Measurements from ENCODE around the gene CLTB.
"Not testable (repeated sequence)": the region's sequence is repeated elsewhere in the genome, so short reads cannot be mapped to it uniquely, and the experiment has no call there.

CLTB gene

DNA sequence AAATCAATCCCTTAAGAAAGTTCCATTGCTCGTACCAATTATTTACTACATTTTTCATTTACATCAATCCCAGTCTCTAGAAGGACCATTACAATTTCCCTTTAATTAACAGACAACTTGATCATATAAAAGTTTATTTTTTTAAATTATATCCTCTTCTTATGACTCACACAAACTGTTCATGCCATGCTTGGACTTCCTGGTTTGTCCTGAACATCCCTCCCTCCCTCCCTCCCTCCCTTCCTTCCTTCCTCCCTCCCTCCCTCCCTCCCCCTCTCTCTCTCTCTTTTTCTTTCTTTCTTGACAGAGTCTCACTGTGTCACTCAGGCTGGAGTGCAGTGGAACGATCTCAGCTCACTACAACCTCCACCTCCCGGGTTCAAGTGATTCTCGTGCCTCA lies 11.6 kb upstream of the CLTB start:
- no peak for DNase-seq (ENCODE audit: low spot score)

DNA sequence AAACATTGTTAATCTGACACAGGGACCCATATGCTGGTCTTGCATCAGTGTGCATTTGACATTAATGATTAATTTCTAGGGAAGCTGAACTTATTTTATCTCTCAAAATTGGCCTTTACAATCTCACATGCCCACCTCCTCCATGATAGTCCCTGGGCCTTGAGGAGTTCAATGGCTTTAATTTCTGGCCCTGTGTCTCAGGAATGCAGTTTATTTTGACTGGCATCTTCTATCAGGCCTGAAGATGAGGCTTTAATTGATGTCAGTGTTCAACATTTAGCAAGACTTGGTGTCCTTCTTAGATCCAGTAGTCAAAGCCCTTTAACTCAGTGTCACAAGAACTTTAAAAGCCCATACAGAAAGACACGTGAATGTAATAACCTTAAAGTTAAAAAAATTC lies 10.5 kb upstream of the CLTB start:
- no peak for DNase-seq (ENCODE audit: low spot score)

GRCh38 chr5:176425791-176426190 lies 9.5 kb upstream of the CLTB start:
- no peak for DNase-seq (ENCODE audit: low spot score)

DNA sequence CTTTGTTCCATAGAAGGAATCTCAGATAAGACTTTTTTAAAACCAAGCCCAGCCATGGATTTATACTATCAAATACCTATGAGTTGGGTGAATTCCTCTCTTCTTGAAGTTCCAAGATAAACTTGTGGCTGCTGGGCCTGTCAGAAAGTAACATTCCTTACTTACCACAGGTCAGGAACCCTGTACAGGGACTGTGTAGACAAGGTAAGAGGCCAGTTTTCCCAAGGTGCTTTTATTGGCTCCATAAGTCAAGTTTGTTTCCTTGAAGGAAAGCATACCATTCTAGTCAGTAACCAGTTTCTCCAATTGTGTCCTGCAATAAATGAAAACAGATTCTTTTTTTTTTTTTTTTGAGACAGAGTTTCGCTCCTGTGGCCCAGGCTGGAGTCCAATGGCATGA lies 8.8 kb upstream of the CLTB start:
- no peak for DNase-seq (ENCODE audit: low spot score)

GRCh38 chr5:176424181-176424580 lies 7.8 kb upstream of the CLTB start:
- no peak for DNase-seq (ENCODE audit: low spot score)

GRCh38 chr5:176420972-176421544 lies 4.7 kb upstream of the CLTB start:
- DNase-seq (ENCODE audit: low spot score): no peak

GRCh38 chr5:176420086-176420485 lies 3.7 kb upstream of the CLTB start:
- no peak for DNase-seq (ENCODE audit: low spot score)

- no peak for DNase-seq (ENCODE audit: low spot score)
Observed at GRCh38 chr5:176418251-176418650, 1.9 kb upstream of the CLTB start.

DNA sequence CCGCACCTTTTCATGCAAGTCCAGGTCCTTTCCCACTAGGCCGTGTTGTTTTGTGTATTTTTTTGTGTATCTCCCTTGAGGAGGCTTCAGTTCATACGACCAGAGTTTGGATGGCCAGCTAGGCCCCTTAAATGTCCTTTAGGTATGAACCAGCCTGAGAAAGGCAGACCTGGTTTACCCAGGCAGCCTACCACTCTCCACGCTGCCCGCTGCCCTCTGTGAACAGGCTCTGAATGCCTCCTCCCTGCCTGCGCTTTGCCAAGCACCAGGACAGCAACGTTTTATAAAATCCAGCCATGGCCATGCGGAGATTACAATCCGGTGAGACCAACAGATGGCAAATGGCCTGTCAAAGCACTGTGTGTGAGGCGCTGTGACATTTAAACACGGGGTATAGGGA lies 626 bp upstream of the CLTB start:
- DNase-seq (ENCODE audit: low spot score): no peak

DNA sequence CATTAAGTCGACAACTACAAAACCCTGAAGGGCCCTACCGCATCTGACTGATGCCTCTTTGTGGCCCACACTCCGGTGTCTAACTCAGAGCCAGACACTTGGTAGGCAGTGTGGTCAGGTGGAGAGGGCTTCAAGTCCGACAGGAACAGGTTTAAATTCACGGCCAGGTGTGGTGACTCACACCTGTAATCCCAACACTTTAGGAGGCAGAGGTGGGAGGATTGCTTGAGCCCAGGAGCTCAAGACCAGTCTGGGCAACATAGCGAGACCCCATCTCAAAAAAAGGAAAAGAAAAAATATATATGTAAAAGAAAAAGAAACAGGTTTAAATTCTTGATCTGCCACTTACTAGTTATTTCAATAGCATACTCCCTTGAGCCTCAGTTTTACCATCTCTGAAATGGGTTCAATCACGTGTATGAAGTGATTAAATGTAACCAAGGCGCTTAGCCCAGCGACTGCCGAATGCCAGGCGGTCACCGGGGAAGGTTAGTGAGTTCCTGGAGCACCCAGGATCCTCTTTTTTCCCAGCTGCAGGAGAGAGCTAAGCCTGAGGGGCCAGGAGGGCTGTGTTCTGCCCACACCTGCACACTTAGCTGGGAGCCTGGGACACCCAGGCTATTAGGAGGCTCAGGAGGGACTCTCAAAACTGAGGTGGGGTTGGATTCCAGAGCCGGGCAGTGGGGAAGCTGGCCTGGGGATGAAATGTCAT lies 943 bp downstream of the CLTB start:
- DNase-seq (ENCODE audit: low spot score): no peak

DNA sequence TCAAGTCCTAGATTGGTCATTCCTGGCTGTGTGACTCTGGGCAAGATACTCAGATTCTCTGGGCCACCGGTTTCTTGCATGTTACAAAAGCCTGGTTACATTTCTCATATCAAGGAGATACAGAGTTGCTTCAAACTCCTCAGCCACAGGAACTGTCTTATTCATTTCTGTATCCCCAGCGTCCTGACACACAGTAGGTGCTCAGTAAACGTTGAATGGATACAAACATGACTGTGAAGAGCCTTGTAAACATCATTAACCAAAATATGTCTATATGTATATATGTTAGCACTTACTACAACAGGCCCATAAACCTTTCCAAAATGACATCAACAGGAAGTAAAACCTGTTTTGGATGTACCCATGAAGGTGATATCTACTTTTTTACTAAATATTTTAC lies 1.6 kb downstream of the CLTB start:
- no peak for DNase-seq (ENCODE audit: low spot score)

DNA sequence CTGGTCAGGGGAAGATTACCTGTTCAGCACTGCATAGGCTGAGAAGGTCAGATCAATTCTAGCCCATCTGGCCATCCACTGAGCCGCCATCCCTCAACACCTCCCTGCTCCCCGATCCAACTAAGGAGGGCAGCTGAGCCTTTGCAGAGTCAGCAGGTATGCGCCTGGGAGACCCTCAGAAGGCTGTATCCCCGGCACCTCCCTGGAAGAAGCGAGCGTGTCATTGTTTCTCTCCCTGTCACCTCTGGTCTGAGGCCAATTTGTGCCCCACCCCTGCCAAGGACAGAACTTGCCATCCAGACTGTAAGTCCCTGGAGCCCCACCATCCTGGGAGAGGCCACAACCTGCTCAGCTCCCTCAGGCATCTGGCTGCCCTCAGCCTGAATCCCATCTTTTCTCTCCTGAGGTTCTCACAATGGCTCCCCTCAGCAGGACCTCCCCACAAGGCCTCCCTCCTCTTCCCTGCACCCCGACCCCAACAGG lies 2.6 kb downstream of the CLTB start:
- DNase-seq (ENCODE audit: low spot score): no peak

DNA sequence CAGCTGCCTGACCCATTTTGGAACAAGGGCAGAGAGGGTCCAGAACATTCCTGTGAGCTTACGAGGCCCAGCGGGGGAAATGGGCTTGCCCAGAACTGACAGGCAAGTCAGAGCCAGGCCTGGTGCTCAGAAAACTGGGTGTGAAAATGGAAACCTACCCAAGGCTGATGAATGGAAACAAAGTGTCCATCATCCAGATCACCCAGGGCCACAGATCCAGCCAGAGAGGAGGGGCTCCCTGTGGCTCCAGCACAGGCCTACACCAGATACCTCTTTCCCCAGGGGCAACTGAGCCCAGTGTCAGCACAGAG lies 3.1 kb downstream of the CLTB start:
- no peak for DNase-seq (ENCODE audit: low spot score)

DNA sequence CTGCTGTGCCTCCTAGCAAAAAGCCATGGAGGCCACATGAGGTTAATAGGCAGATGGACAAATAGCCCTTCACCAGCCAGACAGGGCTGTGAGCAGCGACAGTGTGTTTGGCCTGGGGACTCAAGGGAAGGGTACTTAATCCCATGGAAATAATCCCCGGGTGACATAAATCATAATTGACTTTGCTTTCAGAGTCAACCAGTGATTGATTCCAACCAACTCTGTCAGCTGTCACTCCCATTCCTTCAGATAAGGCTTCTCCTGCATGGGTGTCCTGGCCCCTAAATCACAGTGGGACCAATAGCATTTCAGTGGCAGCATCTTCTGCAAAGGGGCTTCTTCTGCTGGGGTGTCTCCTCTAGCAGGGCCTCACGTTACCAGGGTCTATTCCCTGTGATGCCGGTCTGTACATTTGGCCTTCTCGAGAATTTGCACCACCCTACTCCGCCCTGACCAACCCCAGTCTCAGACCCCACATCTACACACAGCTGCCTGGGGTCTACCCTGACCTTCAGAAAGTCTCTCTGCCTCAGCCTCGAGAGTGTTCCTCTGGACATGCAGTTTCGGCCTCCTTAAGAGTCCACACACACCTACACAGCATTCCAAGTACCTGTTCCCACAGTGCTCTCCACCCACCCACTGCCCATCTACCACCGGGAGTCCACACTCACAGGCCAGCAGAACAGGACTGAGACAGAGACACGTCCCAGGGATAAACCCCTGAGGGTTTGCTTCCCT lies 3.7 kb downstream of the CLTB start:
- DNase-seq (ENCODE audit: low spot score): no peak

GRCh38 chr5:176410486-176411180 lies 5.7 kb downstream of the CLTB start:
- no peak for DNase-seq (ENCODE audit: low spot score)

DNA sequence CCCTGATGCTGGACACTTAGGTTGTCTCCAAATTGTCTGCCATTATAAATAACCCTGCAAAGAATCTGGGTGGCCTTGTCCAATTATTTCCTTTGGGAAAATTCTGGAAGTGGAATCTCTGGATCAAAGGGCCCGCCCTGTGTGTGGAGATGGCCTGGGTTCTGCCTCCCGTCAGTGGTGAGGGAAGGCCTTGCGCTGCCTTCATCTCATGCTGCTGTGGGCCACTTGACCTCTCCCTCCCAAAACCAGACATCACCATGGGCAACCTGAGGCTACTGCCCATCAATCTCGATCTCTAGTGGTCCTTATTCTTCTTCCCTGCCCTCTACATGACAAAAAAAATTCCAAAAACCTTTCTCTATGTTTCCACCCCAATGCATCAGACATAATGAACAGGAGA lies 6.6 kb downstream of the CLTB start:
- no peak for DNase-seq (ENCODE audit: low spot score)

- no peak for DNase-seq (ENCODE audit: low spot score)
Observed at GRCh38 chr5:176408590-176408989, 7.7 kb downstream of the CLTB start.

GRCh38 chr5:176408252-176408573 lies 8.1 kb downstream of the CLTB start:
- not testable (repeated sequence) for DNase-seq (ENCODE audit: low spot score)

DNA sequence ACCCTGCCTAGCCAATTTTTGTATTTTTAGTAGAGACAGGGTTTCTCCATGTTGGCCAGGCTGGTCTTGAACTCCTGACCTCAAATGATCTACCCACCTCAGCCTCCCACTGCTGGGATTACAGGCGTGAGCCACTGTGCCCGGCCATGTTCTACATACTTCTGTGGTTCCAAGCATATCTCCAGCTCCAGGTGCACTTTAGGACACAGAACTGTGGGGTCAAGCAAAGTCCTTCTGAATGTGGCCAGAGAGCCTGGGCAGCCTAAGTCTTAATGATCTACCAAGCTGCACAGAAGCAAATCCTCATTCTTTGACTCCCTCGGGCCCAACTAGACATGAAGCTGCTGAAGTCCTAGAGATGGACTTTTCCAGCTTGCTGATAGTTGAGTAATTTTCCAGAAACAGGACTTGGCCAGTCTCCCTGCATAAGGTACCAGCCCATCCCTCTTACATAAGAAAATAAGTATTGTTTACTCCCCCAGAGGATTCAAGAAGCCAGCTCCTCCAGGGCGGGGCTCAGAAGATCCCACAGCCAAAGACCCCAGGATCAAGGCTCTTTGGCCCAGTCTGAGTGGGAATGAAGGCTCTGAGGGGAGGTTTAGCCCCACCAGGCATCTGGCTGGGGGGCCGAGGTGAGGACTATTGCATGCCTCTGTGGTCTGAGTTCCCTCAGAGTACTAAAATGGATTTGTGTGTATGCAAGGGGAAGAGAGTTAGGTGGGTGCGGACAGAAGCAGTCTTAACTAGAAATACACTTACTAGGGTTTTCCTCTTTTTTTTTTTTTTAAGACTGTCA lies 8.7 kb downstream of the CLTB start:
- no peak for DNase-seq (ENCODE audit: low spot score)

DNA sequence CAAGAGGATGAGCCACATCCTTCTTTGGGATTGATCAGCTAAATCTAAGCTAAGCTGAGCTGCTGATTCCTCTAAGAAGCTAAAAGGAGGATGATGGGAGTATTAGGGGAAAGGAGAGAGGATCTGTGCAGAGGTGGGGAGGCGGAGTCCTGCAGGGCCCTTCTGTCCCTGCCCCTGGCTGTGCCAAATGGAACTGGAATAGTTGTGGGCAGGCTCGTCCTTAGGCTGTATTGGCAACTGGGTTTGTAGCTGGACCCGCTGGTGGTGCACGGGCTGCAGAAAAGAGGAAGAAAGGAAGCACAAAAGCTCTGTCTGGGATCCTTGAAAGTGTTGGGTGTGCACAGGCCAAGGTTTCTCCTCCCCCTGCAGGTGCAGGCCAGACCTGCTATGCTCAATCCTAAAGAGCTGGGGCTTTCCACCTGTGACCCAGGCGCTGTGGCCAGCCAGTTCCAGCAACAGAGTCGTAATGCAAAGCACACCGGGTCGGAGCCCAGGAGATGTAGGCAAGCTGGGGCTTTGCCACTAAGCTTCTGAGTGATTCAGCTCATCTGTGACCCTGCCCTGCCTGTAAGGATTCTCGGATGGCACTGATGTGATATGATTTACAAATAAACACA lies 9.8 kb downstream of the CLTB start:
- no peak for DNase-seq (ENCODE audit: low spot score)

- DNase-seq (ENCODE audit: low spot score): no peak
Observed at GRCh38 chr5:176405656-176406435, 10.5 kb downstream of the CLTB start.
